Astrocyte (in vitro differentiated cells and primary cell): ENCODE results near the gene CEP128. TPM values are rescaled to one million over a fixed set of nuclear protein-coding genes. Genes with fewer than 3 reads are reported as not detected.

Experiments used
- DNase-seq: peaks from one replicate; pipeline ENCODE4 v3.0.0-alpha.2; 2010; ENCODE audit warnings: low read depth
- FAIRE-seq: peaks from 2 replicates; lab custom pipeline; 2011; peaks lifted over from hg19 to GRCh38; lab: Jason Lieb, UNC
- H2AFZ ChIP-seq: 2 replicates; pipeline ENCODE4 v1.6.0; 2012; ENCODE audit warnings: low read depth, low read length, inconsistent platforms
- H3K27ac ChIP-seq: 2 replicates; pipeline ENCODE4 v1.5.1; 2011; ENCODE audit warnings: low read depth, low read length, inconsistent platforms
- H3K27me3 ChIP-seq: 2 replicates; pipeline ENCODE4 v1.6.0; 2011; ENCODE audit warnings: low read length, inconsistent platforms; ENCODE audit not compliant: insufficient read depth
- H3K36me3 ChIP-seq: 2 replicates; pipeline ENCODE4 v1.5.1; 2011; ENCODE audit warnings: low read length, inconsistent platforms; ENCODE audit not compliant: insufficient read depth
- H3K4me1 ChIP-seq: 2 replicates; pipeline ENCODE4 v1.5.1; 2011; ENCODE audit warnings: low read length, inconsistent platforms; ENCODE audit not compliant: insufficient read depth
- H3K4me2 ChIP-seq: 2 replicates; pipeline ENCODE4 v1.6.0; 2012; ENCODE audit warnings: low read length, inconsistent platforms
- H3K4me3 ChIP-seq: 2 replicates; pipeline ENCODE4 v1.5.1; 2011; ENCODE audit warnings: low read depth, mild to moderate bottlenecking, low read length, inconsistent platforms; ENCODE audit not compliant: insufficient read depth
- H3K79me2 ChIP-seq: 2 replicates; pipeline ENCODE4 v1.6.0; 2012; ENCODE audit warnings: mild to moderate bottlenecking, low read length, inconsistent platforms; ENCODE audit not compliant: insufficient read depth
- H3K9ac ChIP-seq: 2 replicates; pipeline ENCODE4 v1.6.0; 2012; ENCODE audit warnings: mild to moderate bottlenecking, low read length, inconsistent platforms
- H3K9me3 ChIP-seq: 2 replicates; pipeline ENCODE4 v1.5.1; 2012; ENCODE audit warnings: low read depth, mild to moderate bottlenecking, low read length, inconsistent platforms; ENCODE audit not compliant: insufficient read depth
- H4K20me1 ChIP-seq: 2 replicates; pipeline ENCODE4 v1.6.0; 2012; ENCODE audit warnings: low read length, inconsistent platforms; ENCODE audit not compliant: insufficient read depth
- H3K27ac Mint-ChIP-seq: one replicate; pipeline ENCODE4 v1.8.0; 2021; ENCODE audit warnings: mild to moderate bottlenecking, mixed read lengths; ENCODE audit not compliant: unreplicated experiment
- H3K27me3 Mint-ChIP-seq: one replicate; pipeline ENCODE4 v1.8.0; 2021; ENCODE audit warnings: low read depth, mixed read lengths; ENCODE audit not compliant: unreplicated experiment
- H3K36me3 Mint-ChIP-seq: one replicate; pipeline ENCODE4 v1.8.0; 2021; ENCODE audit warnings: low read depth, mixed read lengths; ENCODE audit not compliant: unreplicated experiment
- H3K4me1 Mint-ChIP-seq: one replicate; pipeline ENCODE4 v1.8.0; 2021; ENCODE audit warnings: low read depth, mixed read lengths; ENCODE audit not compliant: unreplicated experiment
- H3K4me3 Mint-ChIP-seq: one replicate; pipeline ENCODE4 v1.8.0; 2021; ENCODE audit warnings: mild to moderate bottlenecking, moderate library complexity, mixed read lengths; ENCODE audit not compliant: unreplicated experiment
- H3K9me3 Mint-ChIP-seq: one replicate; pipeline ENCODE4 v1.8.0; 2021; ENCODE audit warnings: mild to moderate bottlenecking, mixed read lengths; ENCODE audit not compliant: unreplicated experiment
- CTCF ChIP-seq: IDR thresholded peaks from 2 replicates; pipeline ENCODE4 v1.5.1; 2011; ENCODE audit warnings: low read depth, mild to moderate bottlenecking, inconsistent platforms, low read length, moderate library complexity; ENCODE audit not compliant: insufficient read depth
- EZH2 ChIP-seq: IDR thresholded peaks from 2 replicates; pipeline ENCODE4 v1.6.1; 2012; ENCODE audit warnings: mild to moderate bottlenecking, low read length, inconsistent platforms; ENCODE audit not compliant: insufficient read depth
- total RNA-seq: library from RNA; stranded (reverse); gene quantifications from 2 replicates; pipeline ENCODE4 v1.2.1, GENCODE V29; 2021

Gene CEP128
- total RNA-seq, 1 donor from 2014 or later = 6.4 TPM

DNA sequence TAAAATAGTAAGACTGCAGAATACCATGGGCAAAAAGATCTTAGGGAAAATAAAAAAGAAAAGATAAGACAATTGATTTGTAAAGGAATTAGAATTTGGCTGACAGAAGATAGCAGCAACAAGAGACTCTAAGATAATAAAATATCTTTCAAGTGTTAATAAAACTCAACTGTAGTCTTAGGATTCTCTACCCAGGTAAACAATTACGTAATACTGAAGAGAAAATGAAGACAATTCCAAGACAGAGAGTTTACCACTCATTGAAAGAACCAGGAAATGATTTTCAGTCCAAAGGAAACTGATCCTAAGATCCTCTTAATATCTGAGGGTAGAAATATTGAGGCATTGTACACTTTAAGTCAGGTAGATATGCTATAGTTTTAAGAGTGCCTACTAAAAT is 321.1 kb downstream of the CEP128 start:
- Mint-ChIP-seq H3K27ac (no peak overlapping the region), H3K36me3 (no peaks in the 10 kb centered on the region)

GRCh38 chr14:80618751-80619329 is 322.7 kb downstream of the CEP128 start:
- Histone ChIP-seq H2AFZ (no peak overlapping the region), H3K79me2 (no peaks in the 10 kb centered on the region), H3K4me2 (no peak overlapping the region), H3K27ac (no peak overlapping the region), H3K4me3 (no peak overlapping the region), H4K20me1 (no peaks in the 10 kb centered on the region), H3K36me3 (no peaks in the 10 kb centered on the region), H3K27me3 (no peaks in the 10 kb centered on the region), H3K9me3 (no peaks in the 10 kb centered on the region), H3K9ac (no peak overlapping the region), H3K4me1 (peaks cover 3% of the 10 kb centered on the region)
- TF ChIP-seq CTCF (no peak), EZH2 (no peak)
- Mint-ChIP-seq H3K27me3 (no peaks in the 10 kb centered on the region), H3K36me3 (no peaks in the 10 kb centered on the region), H3K27ac (no peak overlapping the region), H3K9me3 (no peaks in the 10 kb centered on the region), H3K4me1 (no peaks in the 10 kb centered on the region), H3K4me3 (no peak overlapping the region)
- DNase-seq (no peak), FAIRE-seq (no peak)

More for the DNA sequence above, 321.1 kb downstream of the CEP128 start:
- H3K4me2 ChIP-seq = no peak overlapping the region
- no peaks in the 10 kb centered on the region for H3K27me3 ChIP-seq
- FAIRE-seq (no peak), DNase-seq (no peak)
- H3K4me3 ChIP-seq = no peak overlapping the region
- Mint-ChIP-seq H3K27me3 (no peaks in the 10 kb centered on the region), H3K9me3 (no peaks in the 10 kb centered on the region), H3K4me1 (no peaks in the 10 kb centered on the region), H3K4me3 (no peak overlapping the region)
- H3K79me2 ChIP-seq = no peaks in the 10 kb centered on the region
- H3K9ac ChIP-seq = no peak overlapping the region
- H3K27ac ChIP-seq = no peak overlapping the region
- H3K36me3 ChIP-seq = no peaks in the 10 kb centered on the region
- H3K4me1 ChIP-seq = peaks cover 3% of the 10 kb centered on the region
- TF ChIP-seq EZH2 = no peak
- no peak for TF ChIP-seq CTCF
- H4K20me1 ChIP-seq = no peaks in the 10 kb centered on the region
- no peaks in the 10 kb centered on the region for H3K9me3 ChIP-seq
- H2AFZ ChIP-seq = no peak overlapping the region

DNA sequence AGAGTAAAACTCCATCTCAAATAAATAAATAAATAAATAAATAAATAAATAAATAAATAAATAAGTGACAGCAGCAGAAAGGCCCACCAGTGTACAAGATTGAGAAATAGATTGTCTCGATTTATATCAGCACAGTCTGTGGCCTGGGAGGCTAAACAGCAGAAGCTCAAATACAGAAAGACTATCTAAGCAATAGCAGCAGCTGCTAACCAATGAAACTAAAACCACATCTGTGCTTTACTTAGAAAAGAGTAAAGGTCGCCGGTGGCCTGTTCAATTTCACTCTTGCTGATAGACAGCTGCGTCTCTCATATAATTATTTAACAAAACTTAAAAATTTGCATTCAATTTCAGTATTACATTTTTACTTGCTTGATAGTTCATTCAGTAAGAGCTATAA is 325.7 kb downstream of the CEP128 start:
- DNase-seq = no peak
- Histone ChIP-seq H2AFZ (no peak overlapping the region), H4K20me1 (no peaks in the 10 kb centered on the region), H3K36me3 (no peaks in the 10 kb centered on the region), H3K4me2 (no peak overlapping the region), H3K4me1 (no peaks in the 10 kb centered on the region), H3K27me3 (no peaks in the 10 kb centered on the region), H3K9me3 (no peaks in the 10 kb centered on the region), H3K4me3 (no peak overlapping the region), H3K9ac (no peak overlapping the region), H3K79me2 (no peaks in the 10 kb centered on the region), H3K27ac (no peak overlapping the region)
- no peak overlapping the region for H3K27ac Mint-ChIP-seq
- H3K9me3 Mint-ChIP-seq = no peaks in the 10 kb centered on the region
- FAIRE-seq = no peak
- TF ChIP-seq EZH2 (no peak), CTCF (no peak)
- H3K36me3 Mint-ChIP-seq = no peaks in the 10 kb centered on the region
- no peaks in the 10 kb centered on the region for H3K27me3 Mint-ChIP-seq
- H3K4me3 Mint-ChIP-seq = no peak overlapping the region
- H3K4me1 Mint-ChIP-seq = no peaks in the 10 kb centered on the region
